HG03139 (cell line): ENCODE results near the gene CLCN4.

ENCODE experiments used
- ATAC-seq: cut with Tn5 transposase; IDR thresholded peaks from one replicate; pipeline ENCODE4 v1.9.1; 2021; ENCODE audit not compliant: unreplicated experiment

Gene CLCN4

GRCh38 chrX:10166248-10166716 is 9.5 kb downstream of the CLCN4 start:
- ATAC-seq = no peak

- no peak for ATAC-seq
Measured at GRCh38 chrX:10166731-10167151, 10.0 kb downstream of the CLCN4 start.

DNA sequence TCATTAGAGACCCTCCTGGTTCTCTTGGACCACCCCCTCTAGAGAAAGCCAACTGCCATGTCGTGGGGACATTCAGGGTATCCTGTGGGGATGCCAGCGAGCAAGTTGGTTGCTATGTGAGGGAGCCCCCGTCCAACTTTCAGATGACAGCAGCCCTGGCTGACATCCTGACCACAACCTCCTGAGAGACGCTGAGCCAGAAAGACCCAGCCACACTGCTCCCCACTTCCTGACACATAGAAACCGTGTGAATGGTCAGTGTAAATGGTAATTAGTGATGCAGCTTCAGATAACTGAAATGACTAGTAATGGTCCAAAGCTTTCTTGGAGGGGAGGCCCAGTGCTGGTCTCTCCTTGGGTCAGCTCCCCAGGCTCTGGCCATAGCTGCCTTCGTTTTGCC is 10.8 kb downstream of the CLCN4 start:
- peak; percentile 66 for ATAC-seq

DNA sequence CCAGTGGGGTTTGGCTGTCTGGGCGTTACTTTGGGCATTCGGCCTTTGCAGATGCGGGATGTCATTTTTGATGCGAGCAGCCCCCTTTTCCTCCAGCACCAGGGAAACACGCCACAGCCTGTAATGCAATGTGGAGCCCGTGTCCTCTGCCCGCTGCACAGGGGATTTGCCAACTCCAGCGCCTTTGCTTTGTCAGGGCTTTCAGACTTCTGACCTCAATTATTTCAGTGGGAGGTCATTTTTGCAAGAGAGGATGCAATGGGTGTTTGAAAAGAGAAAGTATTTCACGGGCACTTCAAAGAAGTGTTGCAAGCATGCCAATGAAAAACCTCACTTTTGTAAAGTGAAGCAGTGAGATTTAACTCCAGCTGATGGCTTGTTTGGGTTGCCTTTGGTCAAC is 11.5 kb downstream of the CLCN4 start:
- no peak for ATAC-seq

- ATAC-seq = no peak
Measured at GRCh38 chrX:10169175-10169574, 12.4 kb downstream of the CLCN4 start.

DNA sequence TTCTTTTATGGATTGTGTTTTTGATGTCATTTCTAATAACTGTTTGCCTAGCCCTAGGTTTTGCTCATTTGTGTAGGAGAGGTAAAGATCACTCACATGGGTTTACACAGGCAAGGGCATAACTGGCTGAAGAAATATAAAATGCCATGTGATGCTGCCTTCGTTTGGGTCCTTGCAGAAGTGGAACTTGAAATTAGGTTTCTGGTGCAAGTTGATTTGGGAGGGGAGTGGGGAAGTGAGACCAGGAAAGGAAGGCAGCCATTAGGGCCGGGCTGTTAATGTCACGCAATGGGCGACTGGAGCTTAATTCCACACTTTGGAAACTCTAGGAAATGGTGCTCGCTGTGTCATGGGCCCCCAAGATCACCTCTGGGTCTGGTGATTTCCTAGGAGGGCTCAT is 14.5 kb downstream of the CLCN4 start:
- ATAC-seq = no peak

GRCh38 chrX:10172877-10173276 is 16.1 kb downstream of the CLCN4 start:
- ATAC-seq = no peak

- ATAC-seq = no peak
Measured at GRCh38 chrX:10173331-10173900, 16.6 kb downstream of the CLCN4 start.

GRCh38 chrX:10174051-10174450 is 17.3 kb downstream of the CLCN4 start:
- ATAC-seq = no peak

DNA sequence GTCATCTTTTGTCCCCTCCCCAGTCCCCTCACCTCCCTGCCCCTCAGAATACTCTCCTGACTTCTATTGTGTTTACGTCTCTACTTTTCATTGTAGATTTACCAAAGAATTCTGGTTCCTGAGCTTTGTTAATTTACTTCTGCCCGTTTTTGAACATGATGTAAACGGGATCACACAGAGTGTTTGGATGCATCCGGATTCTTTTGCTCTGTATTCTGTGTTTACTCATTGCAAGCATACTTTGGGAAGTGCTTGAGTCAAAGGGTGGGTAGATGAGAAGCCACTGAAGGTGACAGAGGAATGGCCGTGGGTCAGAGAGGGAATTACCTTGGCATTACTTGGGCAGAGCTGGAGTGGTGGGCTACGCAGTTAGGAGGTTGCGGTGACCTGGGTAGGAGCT is 18.0 kb downstream of the CLCN4 start:
- no peak for ATAC-seq

DNA sequence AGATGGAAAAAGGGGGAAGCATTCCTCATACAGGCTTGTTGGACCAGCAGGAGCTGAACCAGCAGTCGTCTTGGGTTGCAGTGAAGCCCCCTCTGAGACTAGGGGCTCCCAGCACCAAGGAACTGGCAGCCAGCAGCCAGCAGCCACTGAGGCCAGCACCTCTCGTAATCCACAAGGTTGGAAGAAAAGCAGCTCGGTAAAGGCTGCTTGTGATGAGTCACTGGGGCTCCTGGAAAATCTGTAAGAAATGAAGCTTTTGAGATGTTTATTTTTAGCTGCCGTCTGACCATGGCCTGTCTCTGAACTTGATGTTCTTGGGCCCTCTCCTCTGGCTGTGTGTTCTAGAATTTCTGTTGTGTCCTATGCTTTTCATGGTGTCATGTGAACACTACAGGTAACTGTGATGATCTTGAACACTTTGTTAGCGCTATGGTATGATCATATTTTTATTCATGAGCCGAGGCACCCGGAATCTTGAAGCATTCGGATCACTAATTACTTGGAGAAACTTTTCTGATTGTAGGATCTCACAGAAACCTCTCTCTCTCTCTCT is 18.6 kb downstream of the CLCN4 start:
- ATAC-seq = no peak

GRCh38 chrX:10176121-10177003 is 19.6 kb downstream of the CLCN4 start:
- ATAC-seq = peak; percentile 58

GRCh38 chrX:10177004-10177396 is 20.2 kb downstream of the CLCN4 start:
- no peak for ATAC-seq

DNA sequence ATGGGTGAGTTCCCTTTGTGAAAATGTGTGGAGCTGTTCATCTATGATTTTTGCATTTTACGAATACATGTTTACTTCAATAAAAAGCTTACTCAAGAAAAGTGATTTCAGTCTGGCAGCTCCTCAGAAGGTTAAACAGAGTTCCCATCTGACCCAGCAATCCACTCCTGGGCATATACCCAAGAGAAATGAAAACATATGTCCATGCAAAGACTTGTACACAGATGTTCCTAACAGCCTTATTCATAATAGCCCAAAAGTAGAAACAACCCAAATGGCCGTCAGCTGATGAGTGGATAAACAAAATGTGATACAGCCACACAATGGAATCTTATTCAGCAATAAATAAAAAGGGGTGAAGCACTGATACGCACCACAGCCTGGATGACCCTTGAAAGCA is 20.8 kb downstream of the CLCN4 start:
- ATAC-seq = no peak

DNA sequence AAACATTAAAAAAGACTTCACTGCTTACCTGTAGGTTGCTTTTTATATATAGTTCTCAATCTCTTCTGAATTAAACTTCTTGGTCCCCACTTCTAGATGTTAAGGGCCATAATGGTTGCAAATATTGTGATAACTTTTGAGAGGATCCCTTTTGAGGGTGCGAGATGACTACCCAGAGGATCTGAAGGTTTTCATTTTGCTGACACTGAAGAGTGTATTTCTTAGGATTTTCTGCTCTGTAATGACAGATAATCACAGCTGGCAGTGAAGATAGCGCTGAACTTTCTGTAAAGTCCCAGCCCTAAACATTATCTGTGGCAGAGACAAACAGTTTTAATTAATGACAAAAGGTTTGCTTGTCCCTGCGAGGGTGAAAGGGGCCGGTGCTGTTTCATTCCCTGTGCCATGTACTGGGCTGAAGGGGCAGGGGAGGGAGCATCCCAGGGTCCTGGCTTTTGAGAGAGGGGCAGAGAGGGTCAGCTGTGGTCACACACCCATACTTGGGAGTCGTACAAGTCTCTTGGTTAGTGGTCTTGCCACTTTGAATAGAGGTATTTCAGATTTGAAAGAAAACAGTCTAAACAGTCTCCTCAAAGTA is 22.2 kb downstream of the CLCN4 start:
- no peak for ATAC-seq

GRCh38 chrX:10183760-10184159 is 27.0 kb downstream of the CLCN4 start:
- no peak for ATAC-seq

- no peak for ATAC-seq
Measured at GRCh38 chrX:10184411-10184810, 27.6 kb downstream of the CLCN4 start.

DNA sequence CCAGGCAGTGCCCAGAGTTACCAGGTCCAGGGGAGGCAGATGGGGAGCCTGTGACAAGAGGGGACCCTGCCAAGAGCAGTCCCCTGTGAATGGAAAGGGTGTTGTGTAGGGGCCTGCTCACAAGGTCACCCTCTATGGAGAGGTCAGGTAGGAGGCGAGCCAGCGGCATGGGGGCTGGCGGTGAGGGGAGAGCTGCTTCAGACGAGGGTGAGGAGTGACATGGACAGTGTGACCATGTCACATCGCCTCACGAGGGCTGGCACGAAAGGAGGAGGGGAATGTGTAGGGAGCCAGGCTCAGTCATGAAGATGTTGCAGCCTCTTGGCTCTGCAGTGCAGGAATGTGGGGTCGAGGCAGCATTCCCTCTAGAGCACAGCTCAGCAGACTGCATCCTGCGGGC is 29.6 kb downstream of the CLCN4 start:
- ATAC-seq = no peak

- no peak for ATAC-seq
Measured at GRCh38 chrX:10187421-10187820, 30.6 kb downstream of the CLCN4 start.

- ATAC-seq = peak; percentile 66
Measured at GRCh38 chrX:10189317-10190268, 32.8 kb downstream of the CLCN4 start.

DNA sequence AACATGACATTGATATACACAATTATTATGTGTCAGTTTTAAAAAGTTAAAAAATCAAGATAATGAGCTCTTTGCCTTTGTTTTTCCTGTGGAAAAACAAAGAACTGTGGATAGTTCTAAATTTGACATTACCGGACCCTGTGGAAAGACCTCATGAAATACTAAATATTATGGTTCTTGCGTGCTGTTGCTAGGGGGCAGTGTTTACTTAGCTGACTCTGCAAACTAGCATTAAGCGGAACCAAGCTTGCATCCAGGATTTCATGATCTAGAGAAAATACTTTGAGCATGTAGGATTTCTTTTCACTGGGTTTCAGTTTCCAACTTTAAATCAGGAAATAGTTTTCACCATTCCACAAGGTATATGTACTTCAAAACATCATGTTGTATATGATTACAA is 33.6 kb downstream of the CLCN4 start:
- ATAC-seq = no peak
